GM12878 (cell line): Measurements from ENCODE around the gene APOBEC3B. TPM values are rescaled to one million over a fixed set of nuclear protein-coding genes. Genes with fewer than 3 reads are reported as not detected.

Source experiments
- ATF7 ChIP-seq: fragments of 450-650 bp; IDR thresholded peaks from 2 replicates; pipeline ENCODE4 v1.6.1; 2016; ENCODE audit warnings: low read depth, mild to moderate bottlenecking
- CREM ChIP-seq: IDR thresholded peaks from 2 replicates; pipeline ENCODE4 v1.6.1; 2014; ENCODE audit warnings: antibody characterized with exemption, low read depth
- ETV6 ChIP-seq, 2 experiments: fragments of 450-650 bp in 1 of 2; IDR thresholded peaks in 1 of 2; conservative IDR thresholded peaks in 1 of 2; 2 replicates each; pipeline ENCODE4 v1.6.1; 2014; ENCODE audit warnings: antibody characterized with exemption in 1 of 2, borderline replicate concordance in 1 of 2, low read depth in 1 of 2, mild to moderate bottlenecking in 1 of 2, moderate library complexity in 1 of 2
- HDAC2 ChIP-seq: fragments of 200-600 bp; sonication (generic); IDR thresholded peaks from 2 replicates; pipeline ENCODE4 v1.6.1; 2017
- JUND ChIP-seq: IDR thresholded peaks from 2 replicates; pipeline ENCODE4 v1.6.1; 2012; ENCODE audit warnings: low read depth, mild to moderate bottlenecking, low read length, improper control_type of control experiment, moderate library complexity
- KDM1A ChIP-seq: fragments of 200-600 bp; sonication (generic); IDR thresholded peaks from 2 replicates; pipeline ENCODE4 v1.6.1; 2016; ENCODE audit warnings: borderline replicate concordance
- LARP7 ChIP-seq: fragments of 450-650 bp; IDR thresholded peaks from 2 replicates; pipeline ENCODE4 v1.6.1; 2017; ENCODE audit warnings: mild to moderate bottlenecking
- MYB ChIP-seq: fragments of 150-350 bp; IDR thresholded peaks from 2 replicates; pipeline ENCODE4 v1.6.1; 2014; ENCODE audit warnings: mild to moderate bottlenecking, low read depth, low read length, borderline replicate concordance
- SMAD1 ChIP-seq: fragments of 450-650 bp; IDR thresholded peaks from 2 replicates; pipeline ENCODE4 v1.6.1; 2018; ENCODE audit warnings: mild to moderate bottlenecking, low read depth; ENCODE audit not compliant: partially characterized antibody
- SUPT20H ChIP-seq: IDR thresholded peaks from 2 replicates; pipeline ENCODE4 v1.6.1; 2011; ENCODE audit warnings: low read depth, mild to moderate bottlenecking, low read length, moderate library complexity, borderline replicate concordance; ENCODE audit not compliant: control insufficient read depth
- SUZ12 ChIP-seq: fragments of 200-600 bp; sonication (generic); IDR thresholded peaks from one replicate; pipeline ENCODE4 v1.6.1; 2018; ENCODE audit warnings: antibody characterized with exemption, mild to moderate bottlenecking; ENCODE audit not compliant: unreplicated experiment
- TARDBP ChIP-seq: IDR thresholded peaks from 2 replicates; pipeline ENCODE4 v1.6.1; 2016; ENCODE audit warnings: borderline replicate concordance
- TCF12 ChIP-seq: IDR thresholded peaks from 2 replicates; pipeline ENCODE4 v1.6.1; 2011; ENCODE audit warnings: low read depth, mild to moderate bottlenecking, low read length
- ZBED1 ChIP-seq: IDR thresholded peaks from 2 replicates; pipeline ENCODE4 v1.6.1; 2016; ENCODE audit warnings: borderline replicate concordance
- ZNF622 ChIP-seq: fragments of 450-650 bp; IDR thresholded peaks from 2 replicates; pipeline ENCODE4 v1.6.1; 2017; ENCODE audit warnings: mild to moderate bottlenecking, inconsistent platforms
- ZSCAN29 ChIP-seq: fragments of 450-650 bp; IDR thresholded peaks from 2 replicates; pipeline ENCODE4 v1.6.1; 2017; ENCODE audit warnings: mild to moderate bottlenecking, moderate library complexity
- polyA plus RNA-seq, 11 experiments: library from polyadenylated mRNA; depleted of rRNA in 4 of 11; unstranded in 6 of 11; stranded (reverse) in 5 of 11; fragments of >200 nt; fragmentation: Nextera tagmentation in 4 of 11; fragmentation: Illumina TruSeq in 1 of 11; extraction: Ambion mirVana in 4 of 11; extraction: Trizol in 1 of 11; gene quantifications; 1 replicate in 1 of 11; 2 replicates in 10 of 11; pipeline versions ENCODE4 v1.2.1 to v1.2.3, GENCODE V29; 2011 to 2016; ENCODE audit warnings: inconsistent platforms in 2 of 11, missing spikeins in 2 of 11, low read depth in 1 of 11
- total RNA-seq, 4 experiments: library from RNA; depleted of rRNA in 3 of 4; stranded (reverse); fragments of >200 nt in 3 of 4; fragmentation: Illumina TruSeq in 1 of 4; extraction: Trizol in 1 of 4; gene quantifications; 2 replicates each; pipeline versions ENCODE4 v1.2.1 to v1.2.3, GENCODE V29; 2013 to 2021
- TF ChIP-seq, protein P1 (sequence below), 3 experiments: IDR thresholded peaks in 2 of 3; conservative IDR thresholded peaks in 1 of 3; 2 replicates each; pipeline ENCODE4 v1.5.1; 2011; ENCODE audit warnings: low read depth in 3 of 3, low read length in 3 of 3, mild to moderate bottlenecking in 3 of 3, control low read depth in 2 of 3, moderate library complexity in 2 of 3, inconsistent platforms in 1 of 3, mixed read lengths in 1 of 3; ENCODE audit not compliant: control insufficient read depth in 2 of 3, insufficient read depth in 1 of 3; ENCODE audit errors: extremely low read depth in 1 of 3
- TF ChIP-seq, protein P2 (sequence below): IDR thresholded peaks from 2 replicates; pipeline ENCODE4 v1.6.1; 2011; ENCODE audit warnings: borderline replicate concordance, low read depth, mild to moderate bottlenecking, moderate library complexity, low read length; ENCODE audit not compliant: insufficient read depth, poor library complexity, severe bottlenecking
- TF ChIP-seq, protein P3 (sequence below): fragments of 450-650 bp; IDR thresholded peaks from 2 replicates; pipeline ENCODE4 v1.6.1; 2016; ENCODE audit warnings: mild to moderate bottlenecking
- TF ChIP-seq, protein P4 (sequence below): IDR thresholded peaks from 2 replicates; pipeline ENCODE4 v1.6.1; 2012; ENCODE audit warnings: low read depth, low read length, improper control_type of control experiment
- TF ChIP-seq, protein P5 (sequence below): IDR thresholded peaks from 2 replicates; pipeline ENCODE4 v1.6.1; 2011; ENCODE audit warnings: low read depth, low read length, improper control_type of control experiment, borderline replicate concordance
- TF ChIP-seq, protein P6 (sequence below): IDR thresholded peaks from 2 replicates; pipeline ENCODE4 v1.6.1; 2012; ENCODE audit warnings: low read length, inconsistent platforms

APOBEC3B gene
- total and polyA plus RNA-seq, 10 of the 15 experiments (the other 5 are each of a cell fraction or from before 2014, with no cell fraction given), result 2.4 to 75.1 (median 30.9) TPM

DNA sequence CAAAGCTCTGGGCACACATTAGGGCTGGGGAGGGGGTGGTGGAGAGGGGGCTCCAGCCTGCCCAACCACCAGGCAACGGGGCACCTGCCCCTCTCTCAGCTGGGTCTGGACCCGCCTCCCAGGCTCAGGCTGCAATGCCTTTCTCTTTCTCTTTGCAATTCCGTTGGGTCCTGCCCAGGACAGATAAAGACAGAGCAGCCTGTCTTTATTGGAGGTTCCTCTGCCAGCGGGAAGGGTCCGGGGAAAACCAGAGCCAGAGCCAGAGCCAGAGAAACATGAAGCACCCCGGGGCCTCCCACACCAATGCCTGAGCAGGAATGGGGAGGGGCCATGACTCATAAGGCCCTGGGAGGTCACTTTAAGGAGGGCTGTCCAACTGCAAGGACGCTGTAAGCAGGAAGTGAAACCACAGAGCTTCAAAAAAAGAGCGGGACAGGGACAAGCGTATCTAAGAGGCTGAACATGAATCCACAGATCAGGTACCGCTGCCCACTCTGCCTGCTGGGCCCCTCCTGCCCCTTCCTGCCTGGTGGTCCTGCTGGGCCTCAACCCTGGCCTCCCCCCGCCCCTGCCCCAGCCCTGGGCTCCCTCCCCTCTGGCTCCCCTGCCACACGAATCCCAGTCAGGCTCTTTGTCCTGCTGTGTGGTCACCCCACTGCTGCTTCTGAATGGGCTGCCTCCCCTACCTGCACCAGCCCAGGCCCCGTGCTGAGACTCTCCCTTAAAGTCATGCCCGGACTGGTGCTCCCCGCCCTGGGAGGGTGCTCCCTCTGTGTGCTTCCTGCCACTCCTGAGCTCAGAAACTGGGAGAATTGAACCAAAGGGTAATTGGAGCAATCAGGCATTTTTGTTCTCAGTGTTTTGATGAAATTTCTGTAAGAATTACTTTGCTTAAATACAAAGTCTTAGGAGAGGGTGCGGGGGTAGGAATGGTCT lies at the start of gene APOBEC3B (continued):
- TF ChIP-seq, protein P1, sequence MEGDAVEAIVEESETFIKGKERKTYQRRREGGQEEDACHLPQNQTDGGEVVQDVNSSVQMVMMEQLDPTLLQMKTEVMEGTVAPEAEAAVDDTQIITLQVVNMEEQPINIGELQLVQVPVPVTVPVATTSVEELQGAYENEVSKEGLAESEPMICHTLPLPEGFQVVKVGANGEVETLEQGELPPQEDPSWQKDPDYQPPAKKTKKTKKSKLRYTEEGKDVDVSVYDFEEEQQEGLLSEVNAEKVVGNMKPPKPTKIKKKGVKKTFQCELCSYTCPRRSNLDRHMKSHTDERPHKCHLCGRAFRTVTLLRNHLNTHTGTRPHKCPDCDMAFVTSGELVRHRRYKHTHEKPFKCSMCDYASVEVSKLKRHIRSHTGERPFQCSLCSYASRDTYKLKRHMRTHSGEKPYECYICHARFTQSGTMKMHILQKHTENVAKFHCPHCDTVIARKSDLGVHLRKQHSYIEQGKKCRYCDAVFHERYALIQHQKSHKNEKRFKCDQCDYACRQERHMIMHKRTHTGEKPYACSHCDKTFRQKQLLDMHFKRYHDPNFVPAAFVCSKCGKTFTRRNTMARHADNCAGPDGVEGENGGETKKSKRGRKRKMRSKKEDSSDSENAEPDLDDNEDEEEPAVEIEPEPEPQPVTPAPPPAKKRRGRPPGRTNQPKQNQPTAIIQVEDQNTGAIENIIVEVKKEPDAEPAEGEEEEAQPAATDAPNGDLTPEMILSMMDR (IDR thresholded peaks at IDR 0.05 in 2 of 3, conservative IDR thresholded peaks at IDR 0.05 in 1 of 3; ENCODE audit: control insufficient read depth in 2 of 3, extremely low read depth in 1 of 3, insufficient read depth in 1 of 3, low read depth in 3 of 3, low read length in 3 of 3), result no peak
- TF ChIP-seq ZNF622, result no peak
- TF ChIP-seq HDAC2, result no peak
- TF ChIP-seq TARDBP, result no peak
- TF ChIP-seq, protein P2, sequence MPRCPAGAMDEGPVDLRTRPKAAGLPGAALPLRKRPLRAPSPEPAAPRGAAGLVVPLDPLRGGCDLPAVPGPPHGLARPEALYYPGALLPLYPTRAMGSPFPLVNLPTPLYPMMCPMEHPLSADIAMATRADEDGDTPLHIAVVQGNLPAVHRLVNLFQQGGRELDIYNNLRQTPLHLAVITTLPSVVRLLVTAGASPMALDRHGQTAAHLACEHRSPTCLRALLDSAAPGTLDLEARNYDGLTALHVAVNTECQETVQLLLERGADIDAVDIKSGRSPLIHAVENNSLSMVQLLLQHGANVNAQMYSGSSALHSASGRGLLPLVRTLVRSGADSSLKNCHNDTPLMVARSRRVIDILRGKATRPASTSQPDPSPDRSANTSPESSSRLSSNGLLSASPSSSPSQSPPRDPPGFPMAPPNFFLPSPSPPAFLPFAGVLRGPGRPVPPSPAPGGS, result no peak
- no peak for TF ChIP-seq ZSCAN29
- peak; percentile 68; the same call in 1 of the 2 replicates for TF ChIP-seq JUND
- TF ChIP-seq TCF12, result no peak
- TF ChIP-seq MYB, result no peak
- TF ChIP-seq KDM1A, result no peak
- TF ChIP-seq, protein P3, sequence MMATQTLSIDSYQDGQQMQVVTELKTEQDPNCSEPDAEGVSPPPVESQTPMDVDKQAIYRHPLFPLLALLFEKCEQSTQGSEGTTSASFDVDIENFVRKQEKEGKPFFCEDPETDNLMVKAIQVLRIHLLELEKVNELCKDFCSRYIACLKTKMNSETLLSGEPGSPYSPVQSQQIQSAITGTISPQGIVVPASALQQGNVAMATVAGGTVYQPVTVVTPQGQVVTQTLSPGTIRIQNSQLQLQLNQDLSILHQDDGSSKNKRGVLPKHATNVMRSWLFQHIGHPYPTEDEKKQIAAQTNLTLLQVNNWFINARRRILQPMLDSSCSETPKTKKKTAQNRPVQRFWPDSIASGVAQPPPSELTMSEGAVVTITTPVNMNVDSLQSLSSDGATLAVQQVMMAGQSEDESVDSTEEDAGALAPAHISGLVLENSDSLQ, result no peak
- TF ChIP-seq, protein P4, sequence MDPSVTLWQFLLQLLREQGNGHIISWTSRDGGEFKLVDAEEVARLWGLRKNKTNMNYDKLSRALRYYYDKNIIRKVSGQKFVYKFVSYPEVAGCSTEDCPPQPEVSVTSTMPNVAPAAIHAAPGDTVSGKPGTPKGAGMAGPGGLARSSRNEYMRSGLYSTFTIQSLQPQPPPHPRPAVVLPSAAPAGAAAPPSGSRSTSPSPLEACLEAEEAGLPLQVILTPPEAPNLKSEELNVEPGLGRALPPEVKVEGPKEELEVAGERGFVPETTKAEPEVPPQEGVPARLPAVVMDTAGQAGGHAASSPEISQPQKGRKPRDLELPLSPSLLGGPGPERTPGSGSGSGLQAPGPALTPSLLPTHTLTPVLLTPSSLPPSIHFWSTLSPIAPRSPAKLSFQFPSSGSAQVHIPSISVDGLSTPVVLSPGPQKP, result no peak
- TF ChIP-seq, protein P5, sequence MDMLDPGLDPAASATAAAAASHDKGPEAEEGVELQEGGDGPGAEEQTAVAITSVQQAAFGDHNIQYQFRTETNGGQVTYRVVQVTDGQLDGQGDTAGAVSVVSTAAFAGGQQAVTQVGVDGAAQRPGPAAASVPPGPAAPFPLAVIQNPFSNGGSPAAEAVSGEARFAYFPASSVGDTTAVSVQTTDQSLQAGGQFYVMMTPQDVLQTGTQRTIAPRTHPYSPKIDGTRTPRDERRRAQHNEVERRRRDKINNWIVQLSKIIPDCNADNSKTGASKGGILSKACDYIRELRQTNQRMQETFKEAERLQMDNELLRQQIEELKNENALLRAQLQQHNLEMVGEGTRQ, result no peak
- TF ChIP-seq, protein P6, sequence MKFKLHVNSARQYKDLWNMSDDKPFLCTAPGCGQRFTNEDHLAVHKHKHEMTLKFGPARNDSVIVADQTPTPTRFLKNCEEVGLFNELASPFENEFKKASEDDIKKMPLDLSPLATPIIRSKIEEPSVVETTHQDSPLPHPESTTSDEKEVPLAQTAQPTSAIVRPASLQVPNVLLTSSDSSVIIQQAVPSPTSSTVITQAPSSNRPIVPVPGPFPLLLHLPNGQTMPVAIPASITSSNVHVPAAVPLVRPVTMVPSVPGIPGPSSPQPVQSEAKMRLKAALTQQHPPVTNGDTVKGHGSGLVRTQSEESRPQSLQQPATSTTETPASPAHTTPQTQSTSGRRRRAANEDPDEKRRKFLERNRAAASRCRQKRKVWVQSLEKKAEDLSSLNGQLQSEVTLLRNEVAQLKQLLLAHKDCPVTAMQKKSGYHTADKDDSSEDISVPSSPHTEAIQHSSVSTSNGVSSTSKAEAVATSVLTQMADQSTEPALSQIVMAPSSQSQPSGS, result no peak
- TF ChIP-seq SUPT20H, result no peak
- no peak for TF ChIP-seq SUZ12
- TF ChIP-seq ETV6 (conservative IDR thresholded peaks at IDR 0.05 in 1 of 2, IDR thresholded peaks at IDR 0.05 in 1 of 2; ENCODE audit: borderline replicate concordance in 1 of 2, low read depth in 1 of 2), result no peak
- TF ChIP-seq CREM, result peak; percentile 37; the same call in 1 of the 2 replicates
- no peak for TF ChIP-seq ZBED1
- TF ChIP-seq SMAD1, result no peak
- no peak for TF ChIP-seq LARP7
- TF ChIP-seq ATF7, result peak; percentile 63; the same call in 1 of the 2 replicates
